VCaP (cell line): Measurements from ENCODE around the gene PTP4A1.

Source experiments
- H3K27ac ChIP-seq: fragments of 450-650 bp; 2 replicates; pipeline ENCODE4 v1.5.1; 2017
- TF ChIP-seq, protein P1 (sequence below): fragments of 450-650 bp; conservative IDR thresholded peaks from 2 replicates; pipeline ENCODE4 v1.5.1; 2017; ENCODE audit warnings: mild to moderate bottlenecking, moderate library complexity

The PTP4A1 gene

DNA sequence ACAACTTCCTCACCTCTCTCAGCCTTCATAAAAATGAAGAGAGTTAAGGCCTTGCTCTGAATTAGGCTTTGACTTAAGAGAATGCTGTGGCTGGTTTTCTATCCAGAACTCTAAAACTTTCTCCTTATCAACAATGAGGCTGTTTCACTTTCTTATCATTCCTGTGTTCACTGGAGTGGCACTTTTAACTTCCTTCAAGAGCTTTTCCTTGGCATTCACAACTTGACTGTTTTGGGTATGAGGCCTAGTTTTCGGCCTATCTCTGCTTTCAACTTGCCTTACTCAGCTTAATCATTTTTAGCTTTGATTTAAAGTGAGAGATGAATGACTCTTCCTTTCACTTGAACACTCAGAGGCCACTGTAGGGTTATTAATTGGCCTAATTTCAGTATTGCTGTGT, 4.3 kb upstream of the PTP4A1 start:
- no peak overlapping the region for H3K27ac ChIP-seq
- TF ChIP-seq, protein P1, sequence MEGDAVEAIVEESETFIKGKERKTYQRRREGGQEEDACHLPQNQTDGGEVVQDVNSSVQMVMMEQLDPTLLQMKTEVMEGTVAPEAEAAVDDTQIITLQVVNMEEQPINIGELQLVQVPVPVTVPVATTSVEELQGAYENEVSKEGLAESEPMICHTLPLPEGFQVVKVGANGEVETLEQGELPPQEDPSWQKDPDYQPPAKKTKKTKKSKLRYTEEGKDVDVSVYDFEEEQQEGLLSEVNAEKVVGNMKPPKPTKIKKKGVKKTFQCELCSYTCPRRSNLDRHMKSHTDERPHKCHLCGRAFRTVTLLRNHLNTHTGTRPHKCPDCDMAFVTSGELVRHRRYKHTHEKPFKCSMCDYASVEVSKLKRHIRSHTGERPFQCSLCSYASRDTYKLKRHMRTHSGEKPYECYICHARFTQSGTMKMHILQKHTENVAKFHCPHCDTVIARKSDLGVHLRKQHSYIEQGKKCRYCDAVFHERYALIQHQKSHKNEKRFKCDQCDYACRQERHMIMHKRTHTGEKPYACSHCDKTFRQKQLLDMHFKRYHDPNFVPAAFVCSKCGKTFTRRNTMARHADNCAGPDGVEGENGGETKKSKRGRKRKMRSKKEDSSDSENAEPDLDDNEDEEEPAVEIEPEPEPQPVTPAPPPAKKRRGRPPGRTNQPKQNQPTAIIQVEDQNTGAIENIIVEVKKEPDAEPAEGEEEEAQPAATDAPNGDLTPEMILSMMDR, result no peak

DNA sequence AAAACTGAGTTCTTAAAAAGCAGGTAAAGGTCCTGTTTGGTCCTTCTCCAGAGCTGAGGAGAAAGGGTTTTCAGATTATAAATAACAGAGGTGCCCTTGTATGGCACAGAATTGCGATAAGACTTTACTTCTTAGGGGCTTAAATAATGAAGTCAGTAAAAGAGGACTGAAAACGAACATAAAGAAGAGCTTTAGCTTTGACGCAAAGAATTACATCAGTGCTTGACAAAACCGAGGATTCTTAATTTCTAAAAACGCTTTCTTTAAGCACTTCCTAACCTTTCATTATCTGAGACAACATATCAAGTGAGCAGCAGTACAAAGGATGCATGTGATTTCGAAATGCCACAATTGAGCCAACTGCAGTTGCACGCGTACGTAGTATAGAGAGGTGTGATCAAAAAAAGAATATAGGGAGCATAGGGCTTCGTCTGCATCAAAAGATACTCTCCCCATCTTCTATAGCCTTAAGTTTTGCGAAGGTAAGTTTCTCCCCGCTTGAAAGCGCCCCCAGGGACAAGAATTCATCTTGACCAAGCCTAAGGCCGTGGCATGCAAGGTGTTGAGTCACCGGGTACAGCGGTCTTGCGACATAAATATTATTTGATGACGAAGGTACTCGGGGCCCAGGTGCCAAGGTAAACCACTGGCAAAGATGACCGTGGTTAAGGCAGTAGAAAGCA, 778 bp upstream of the PTP4A1 start:
- TF ChIP-seq, protein P1, result no peak
- H3K27ac ChIP-seq, result peak overlapping the region; percentile 97

DNA sequence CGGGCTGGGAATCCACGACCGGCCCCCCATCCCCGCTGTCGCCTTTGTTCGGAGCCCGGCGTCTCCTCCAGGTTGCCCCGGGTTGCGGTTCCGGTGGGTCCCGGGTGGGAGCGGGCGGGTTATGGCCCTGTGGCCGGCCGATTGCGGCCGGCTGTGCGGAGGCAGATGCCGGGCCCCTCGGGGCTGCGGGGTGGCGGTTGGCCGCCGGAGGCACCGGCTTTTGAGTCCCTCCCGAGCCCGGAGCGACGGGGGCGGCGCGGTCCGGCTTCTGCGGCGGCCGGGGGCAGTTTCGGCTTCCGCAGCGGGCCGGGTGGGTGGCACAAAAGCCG, 431 bp downstream of the PTP4A1 start:
- TF ChIP-seq, protein P1, result no peak
- peak overlapping the region; percentile 97 for H3K27ac ChIP-seq

DNA sequence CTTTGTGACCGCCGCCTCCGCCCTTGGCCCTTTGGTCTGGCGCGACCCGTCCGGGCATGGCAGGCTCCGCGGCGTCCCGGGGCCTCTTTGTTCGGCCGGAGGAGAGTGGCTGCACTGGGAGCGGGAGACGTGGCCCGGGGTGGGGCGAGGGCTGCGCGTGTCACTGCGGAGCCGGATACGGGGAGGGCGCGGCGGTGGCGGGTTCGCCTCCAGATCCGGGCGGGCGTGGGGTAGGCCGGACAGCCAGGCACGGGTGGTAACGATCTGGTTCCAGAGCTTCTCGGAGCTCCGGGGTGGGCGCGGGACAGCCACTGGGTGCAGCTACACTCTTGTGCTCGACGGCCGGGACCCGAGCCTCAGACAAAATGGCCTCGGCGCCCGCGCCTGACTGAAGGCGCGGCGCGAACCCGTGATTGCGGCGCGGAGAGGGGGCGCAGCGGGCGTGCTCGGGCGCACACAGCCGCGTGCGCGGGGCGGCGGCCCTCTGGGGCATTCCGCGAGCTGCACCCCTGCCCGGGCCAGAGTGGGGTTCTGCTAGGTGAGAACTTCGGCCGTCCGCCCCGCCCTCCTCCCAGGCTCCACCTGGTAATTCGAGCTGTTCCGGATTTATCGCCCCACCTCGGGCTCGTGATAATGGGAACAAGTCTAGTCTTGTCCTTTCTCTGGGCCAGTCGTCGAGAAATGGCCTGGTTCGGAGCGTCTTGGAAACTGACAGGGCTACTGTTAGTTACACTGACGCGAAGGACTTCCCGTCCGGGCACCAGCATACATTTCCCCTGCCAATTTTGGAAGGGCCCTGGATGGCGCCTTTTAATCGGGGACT, 1.0 kb downstream of the PTP4A1 start:
- TF ChIP-seq, protein P1, result no peak
- peak overlapping the region; percentile 97 for H3K27ac ChIP-seq

DNA sequence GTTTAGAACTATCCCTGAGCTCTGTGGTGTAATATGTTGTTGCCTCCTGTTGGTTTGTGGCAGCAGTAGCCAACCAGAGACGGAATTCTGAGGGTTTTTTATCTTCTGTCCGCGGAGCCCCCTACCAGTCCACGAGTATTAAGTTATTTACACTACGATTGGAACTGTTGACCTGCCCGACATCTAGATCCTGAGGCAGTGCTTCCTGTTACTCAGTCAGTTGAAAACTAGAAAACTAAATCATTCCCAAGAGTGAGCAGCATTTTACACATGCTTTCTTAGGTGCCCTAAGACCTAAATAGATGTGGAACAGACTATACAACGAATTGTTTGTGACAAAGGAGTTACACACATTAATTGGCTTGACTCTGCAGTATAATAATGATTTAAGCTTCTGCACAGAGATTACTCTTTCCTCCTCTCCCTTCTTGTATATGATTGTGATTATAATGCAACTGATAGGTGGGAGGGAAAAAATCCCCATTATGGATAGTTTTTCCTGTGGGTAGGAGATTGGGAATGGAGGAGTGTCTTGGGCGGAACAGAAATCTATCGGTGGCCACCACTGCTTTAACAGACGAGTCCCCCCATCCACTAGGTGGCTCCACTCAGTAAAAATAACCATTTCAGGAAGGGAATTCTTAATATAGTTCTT, 1.7 kb downstream of the PTP4A1 start:
- peak overlapping the region; percentile 97 for H3K27ac ChIP-seq
- TF ChIP-seq, protein P1, result peak; percentile 73

DNA sequence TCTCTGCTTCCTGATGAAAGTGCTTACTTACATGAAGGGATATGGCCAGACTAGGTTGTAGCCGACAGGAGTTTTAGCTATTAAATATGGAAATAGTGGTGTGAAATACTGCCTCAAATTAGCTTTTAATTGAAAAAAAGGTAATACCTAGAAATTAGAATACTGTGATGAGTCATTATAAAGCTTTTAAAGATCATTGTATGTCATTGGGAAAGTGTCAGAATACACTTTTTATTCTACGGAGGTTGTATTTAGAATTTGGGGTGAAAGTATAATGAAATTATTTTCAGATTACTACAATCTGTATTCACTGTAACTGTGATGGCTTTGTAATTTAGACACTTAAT, 2.2 kb downstream of the PTP4A1 start:
- peak overlapping the region; percentile 97 for H3K27ac ChIP-seq
- TF ChIP-seq, protein P1, result peak; percentile 13; the same call in 1 of the 2 replicates

DNA sequence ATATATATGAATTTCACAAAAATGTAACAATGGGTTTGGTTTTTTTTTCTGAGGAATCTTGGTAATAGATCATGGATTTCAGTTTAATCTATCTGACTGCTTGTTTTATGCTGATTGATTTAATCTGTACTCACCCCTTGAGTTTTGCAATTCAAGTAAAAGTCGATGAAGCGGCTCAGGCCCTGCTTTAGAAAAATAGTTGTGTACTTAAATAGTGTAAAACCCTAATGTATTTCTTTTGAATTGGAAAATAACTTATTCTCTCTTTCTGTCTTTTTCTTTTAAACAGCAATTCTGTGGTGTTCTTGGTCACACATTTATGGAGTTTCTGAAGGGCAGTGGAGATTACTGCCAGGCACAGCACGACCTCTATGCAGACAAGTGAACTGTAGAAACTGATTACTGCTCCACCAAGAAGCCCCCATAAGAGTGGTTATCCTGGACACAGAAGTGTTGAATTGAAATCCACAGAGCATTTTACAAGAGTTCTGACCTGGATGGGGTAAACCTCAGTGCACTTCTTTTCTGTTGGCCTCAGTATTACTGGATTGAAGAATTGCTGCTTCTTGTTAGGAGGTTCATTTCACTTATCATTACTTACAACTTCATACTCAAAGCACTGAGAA, 4.0 kb downstream of the PTP4A1 start:
- H3K27ac ChIP-seq, result no peak overlapping the region
- TF ChIP-seq, protein P1, result no peak
